Tibial nerve (tissue), 4 donors: ENCODE measurements around the gene SPATA32. TPM values are rescaled to one million over a fixed set of nuclear protein-coding genes. Genes with fewer than 3 reads are reported as not detected.

Experiments
- DNase-seq, 2 donors: peaks; one replicate each; pipeline ENCODE4 v3.0.0-alpha.2; 2019; ENCODE audit warnings: low spot score in 2 of 2
- H3K27ac ChIP-seq, 4 donors: fragments of 200-600 bp; sonication (generic) in 3 of 4; one replicate each; pipeline ENCODE4 v1.5.1; 2017 to 2019; ENCODE audit warnings: mild to moderate bottlenecking in 1 of 4
- H3K27me3 ChIP-seq, 2 donors: fragments of 200-600 bp; sonication (generic) in 1 of 2; one replicate each; pipeline versions ENCODE4 v1.5.1 to v1.6.0; 2017 to 2019
- H3K36me3 ChIP-seq, 3 donors: fragments of 200-600 bp; sonication (generic); one replicate each; pipeline ENCODE4 v1.5.1; 2018 to 2019
- H3K4me1 ChIP-seq, 4 donors: fragments of 200-600 bp; sonication (generic) in 3 of 4; one replicate each; pipeline ENCODE4 v1.5.1; 2017 to 2019
- H3K4me3 ChIP-seq, 4 donors: fragments of 200-600 bp; sonication (generic) in 3 of 4; one replicate each; pipeline ENCODE4 v1.5.1; 2017 to 2019; ENCODE audit warnings: mild to moderate bottlenecking in 1 of 4, moderate library complexity in 1 of 4
- H3K9me3 ChIP-seq, 4 donors: fragments of 200-600 bp; sonication (generic) in 3 of 4; one replicate each; pipeline ENCODE4 v1.5.1; 2017 to 2019
- CTCF ChIP-seq, 5 experiments: fragments of 200-600 bp in 3 of 5; fragments of 450-650 bp in 2 of 5; sonication (generic) in 3 of 5; IDR thresholded peaks; one replicate each; pipeline ENCODE4 v1.5.1; 2016 to 2019; ENCODE audit warnings: antibody characterized with exemption in 5 of 5, mild to moderate bottlenecking in 3 of 5, moderate library complexity in 2 of 5
- EP300 ChIP-seq, 2 donors: sonication (generic); formaldehyde crosslinking; IDR thresholded peaks; one replicate each; pipeline ENCODE4 v1.6.1; 2017; ENCODE audit warnings: antibody characterized with exemption in 2 of 2, mild to moderate bottlenecking in 1 of 2
- POLR2A ChIP-seq, 2 donors: fragments of 450-650 bp; IDR thresholded peaks; one replicate each; pipeline ENCODE4 v1.6.1; 2017; ENCODE audit warnings: antibody characterized with exemption in 2 of 2, mild to moderate bottlenecking in 2 of 2, moderate library complexity in 2 of 2
- WGBS, 2 donors: methylation state at CpG; one replicate each; pipeline ENCODE4 v1.1.5; 2018; 5-methylcytosine and 5-hydroxymethylcytosine counted together
- total RNA-seq, 4 donors: library from RNA; depleted of rRNA; stranded (reverse); fragments of >200 nt; gene quantifications; one replicate each; pipeline ENCODE4 v1.1.0, GENCODE V29; 2016

SPATA32 gene
- total RNA-seq, 4 donors from 2014 or later = not detected

DNA sequence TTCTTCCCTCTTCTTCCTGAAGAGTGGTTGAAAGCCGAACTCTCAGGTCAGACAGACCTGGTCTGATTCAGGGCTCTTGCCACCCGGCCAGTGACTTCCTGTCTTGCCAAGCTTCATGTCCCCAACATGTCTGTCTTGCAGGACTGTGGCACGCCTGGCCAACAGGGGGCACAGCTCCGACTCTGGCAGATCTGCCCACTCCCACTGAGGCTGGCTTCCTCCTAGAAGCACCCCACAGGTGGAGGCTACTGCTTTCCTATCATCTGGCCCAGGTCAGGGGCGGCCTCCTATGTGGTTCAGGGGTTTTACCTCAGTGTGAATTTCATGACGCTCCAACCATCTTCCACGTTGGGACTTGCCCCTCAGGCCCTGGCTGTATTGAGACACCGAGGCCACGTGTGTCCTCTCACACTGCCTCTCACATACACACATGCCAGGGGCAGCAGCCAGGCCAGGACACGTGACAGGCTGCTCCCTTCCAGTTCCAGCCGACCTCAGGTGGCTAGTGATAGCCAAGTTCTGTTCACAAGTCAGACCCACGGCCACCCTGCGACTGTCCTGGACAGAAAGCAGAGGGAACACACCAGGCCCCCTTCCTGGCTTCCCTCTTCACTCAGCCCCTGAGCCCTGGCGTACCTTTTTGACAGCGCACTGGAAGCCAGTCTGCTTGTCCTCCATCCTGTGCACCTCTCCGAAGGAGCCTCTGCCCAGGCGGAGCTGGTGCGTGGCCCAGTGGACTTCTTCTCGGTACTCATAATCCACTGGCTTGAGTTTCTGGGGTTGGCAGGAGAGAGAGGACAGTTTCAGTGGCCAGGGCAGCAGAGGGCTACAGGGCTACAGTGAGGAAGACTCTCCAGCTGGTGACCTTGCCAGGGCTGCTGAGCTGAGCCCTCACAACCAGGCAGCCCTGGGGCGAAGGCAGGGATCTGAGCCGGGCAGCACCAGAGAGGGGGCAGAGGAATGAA, 22.6 kb upstream of the SPATA32 start:
- Histone ChIP-seq H3K27ac (no peak overlapping the region), H3K9me3 (no peaks in the 10 kb centered on the region), H3K4me3 (no peak overlapping the region), H3K36me3 (peaks cover 0 to 91% (median 44%) of the 10 kb centered on the region in 3 donors), H3K4me1 (peaks cover 0 to 17% (median 0%) of the 10 kb centered on the region in 4 donors), H3K27me3 (no peaks in the 10 kb centered on the region)
- peak in 1 of 5 experiments; percentile 10 for TF ChIP-seq CTCF (IDR thresholded peaks at IDR 0.05)
- no peak for TF ChIP-seq EP300 (IDR thresholded peaks at IDR 0.05)
- WGBS, 2 donors = 84 to 89% methylated on average over 19 of the region's 21 CpGs
- no peak for DNase-seq

- peaks cover 0 to 13% (median 0%) of the 10 kb centered on the region in 4 donors for H3K4me1 ChIP-seq
- no peaks in the 10 kb centered on the region for H3K27me3 ChIP-seq
- no peaks in the 10 kb centered on the region for H3K9me3 ChIP-seq
- no peak overlapping the region for H3K4me3 ChIP-seq
- no peak overlapping the region for H3K27ac ChIP-seq
- no peak for DNase-seq
- WGBS, 2 donors = 86 to 91% methylated on average over 9 of the region's 10 CpGs
- TF ChIP-seq POLR2A (IDR thresholded peaks at IDR 0.05) = no peak
- TF ChIP-seq EP300 (IDR thresholded peaks at IDR 0.05) = no peak
- no peak for TF ChIP-seq CTCF (IDR thresholded peaks at IDR 0.05)
- peaks cover 0 to 85% (median 36%) of the 10 kb centered on the region in 3 donors for H3K36me3 ChIP-seq
These were observed 21.8 kb upstream of the SPATA32 start for GRCh38 chr17:45283711-45284110.

DNA sequence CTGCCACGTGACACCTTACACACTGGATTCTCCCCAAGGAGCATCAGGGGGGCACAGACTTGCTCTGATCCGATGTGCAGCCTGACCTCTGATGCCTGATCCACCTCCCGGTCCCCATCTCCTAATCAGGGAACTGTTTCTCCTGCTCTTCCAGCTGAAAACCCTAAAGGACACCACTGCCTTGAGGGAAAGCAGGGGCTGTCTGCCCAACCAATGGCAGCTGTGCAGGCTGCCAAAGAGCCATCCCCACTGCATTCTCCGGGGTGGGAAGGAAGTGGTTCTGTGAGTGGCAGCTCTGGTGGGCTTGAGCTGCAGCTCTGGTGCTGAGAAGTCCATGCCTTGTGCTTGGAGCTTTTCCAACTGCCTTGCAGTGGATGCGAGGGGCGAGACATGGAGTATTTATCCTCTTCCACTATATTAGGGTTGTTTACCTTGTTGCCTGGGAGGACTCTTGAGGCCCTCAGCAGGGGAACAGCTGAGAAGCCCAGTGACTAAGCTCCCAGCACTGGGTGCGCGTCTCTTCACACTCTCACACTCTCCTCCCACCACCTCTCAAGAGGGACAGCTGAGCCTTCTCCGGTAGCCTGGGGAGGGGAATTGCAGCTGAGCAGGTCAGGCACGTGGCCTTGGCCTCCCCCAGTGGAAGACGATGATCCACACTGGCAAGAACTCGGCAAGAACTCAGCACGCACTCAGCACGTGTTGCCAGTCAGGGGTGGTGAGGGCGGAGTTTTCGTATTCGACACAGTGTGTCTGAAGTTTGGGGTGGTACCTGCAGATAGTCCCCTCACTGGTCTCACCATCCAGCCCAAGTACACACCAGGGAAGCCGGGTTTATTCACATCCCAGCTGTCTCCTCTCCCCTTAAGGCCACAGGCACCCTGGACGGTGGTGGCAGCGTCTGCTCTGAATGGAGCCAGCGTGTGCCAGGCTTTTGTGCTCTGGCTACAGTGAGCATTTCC, 21.1 kb upstream of the SPATA32 start:
- Histone ChIP-seq H3K4me1 (peaks cover 0 to 14% (median 5%) of the 10 kb centered on the region in 4 donors), H3K4me3 (no peak overlapping the region), H3K27me3 (no peaks in the 10 kb centered on the region), H3K9me3 (no peaks in the 10 kb centered on the region), H3K36me3 (peaks cover 0 to 79% (median 36%) of the 10 kb centered on the region in 3 donors), H3K27ac (peak overlapping the region in 1 of 4 donors; percentile 42)
- WGBS, 2 donors = 73 to 75% methylated on average over 21 of the region's 21 CpGs
- no peak for TF ChIP-seq CTCF (IDR thresholded peaks at IDR 0.05)
- no peak for TF ChIP-seq POLR2A (IDR thresholded peaks at IDR 0.05)
- no peak for TF ChIP-seq EP300 (IDR thresholded peaks at IDR 0.05)
- DNase-seq = no peak

- Histone ChIP-seq H3K4me3 (no peak overlapping the region), H3K27ac (no peak overlapping the region)
These were observed 18.0 kb upstream of the SPATA32 start for GRCh38 chr17:45279898-45280297.

More at GRCh38 chr17:45279898-45280297, 18.0 kb upstream of the SPATA32 start:
- Histone ChIP-seq H3K27me3 (no peaks in the 10 kb centered on the region), H3K36me3 (peaks cover 0 to 48% (median 18%) of the 10 kb centered on the region in 3 donors), H3K9me3 (no peaks in the 10 kb centered on the region), H3K4me1 (peaks cover 0 to 31% (median 12%) of the 10 kb centered on the region in 4 donors)
- WGBS, 2 donors = 77 to 79% methylated on average over 3 of the region's 3 CpGs
- TF ChIP-seq CTCF (IDR thresholded peaks at IDR 0.05) (no peak), POLR2A (IDR thresholded peaks at IDR 0.05) (no peak), EP300 (IDR thresholded peaks at IDR 0.05) (no peak)
- no peak for DNase-seq
